IPS DF 6.9 (cell line): ENCODE measurements around the gene LRRC7.

Source experiments
- DNase-seq: peaks from one replicate; pipeline ENCODE4 v3.0.0-alpha.2; 2013; ENCODE audit warnings: low read depth, low spot score
- H3K27ac ChIP-seq: one replicate; pipeline ENCODE4 v1.5.1; 2013; ENCODE audit warnings: low read length, control low read depth
- H3K27me3 ChIP-seq: 2 replicates; pipeline ENCODE4 v1.6.1; 2013; ENCODE audit warnings: mild to moderate bottlenecking, low read length; ENCODE audit not compliant: control insufficient read depth, insufficient read depth
- H3K36me3 ChIP-seq: 2 replicates; pipeline ENCODE4 v1.6.1; 2013; ENCODE audit warnings: low read length; ENCODE audit not compliant: control insufficient read depth, insufficient read depth
- H3K4me1 ChIP-seq: 2 replicates; pipeline ENCODE4 v1.6.1; 2013; ENCODE audit warnings: low read length; ENCODE audit not compliant: control insufficient read depth, insufficient read depth
- H3K4me3 ChIP-seq: 2 replicates; pipeline ENCODE4 v1.5.1; 2013; ENCODE audit warnings: mild to moderate bottlenecking, low read length
- H3K9me3 ChIP-seq: 2 replicates; pipeline ENCODE4 v1.6.1; 2013; ENCODE audit warnings: low read length, inconsistent platforms; ENCODE audit not compliant: control insufficient read depth, insufficient read depth
- WGBS: extraction: QIAGEN DNeasy Blood & Tissue Kit; methylation state at CpG from one replicate; pipeline ENCODE4 v1.1.7; 2013; ENCODE audit warnings: mixed read lengths, missing lambda C conversion rate; ENCODE audit not compliant: insufficient read length, insufficient coverage; 5-methylcytosine and 5-hydroxymethylcytosine counted together

Gene LRRC7

DNA sequence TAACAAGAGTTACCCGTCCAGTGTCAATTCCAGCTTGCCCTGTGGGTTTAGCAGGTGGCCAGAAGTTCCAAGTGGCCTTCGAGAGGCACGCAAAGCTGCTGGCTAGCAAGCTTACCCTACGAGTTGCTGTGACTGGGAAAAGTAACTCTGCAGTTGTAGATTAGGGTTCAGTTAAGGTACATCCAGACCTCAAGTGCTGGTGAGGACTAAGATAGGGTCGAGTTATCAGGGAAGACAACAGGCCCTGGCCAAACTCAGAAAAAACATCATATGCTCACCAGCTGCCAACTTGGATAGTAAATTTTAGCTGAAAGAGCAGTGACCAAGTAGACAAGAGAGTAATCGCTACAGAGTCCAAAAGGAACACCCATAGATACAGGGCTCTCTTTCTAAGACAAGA is 27.7 kb upstream of the LRRC7 start:
- Histone ChIP-seq H3K27me3 (no peaks in the 10 kb centered on the region), H3K9me3 (no peaks in the 10 kb centered on the region), H3K27ac (no peak overlapping the region), H3K36me3 (no peaks in the 10 kb centered on the region), H3K4me1 (no peaks in the 10 kb centered on the region), H3K4me3 (no peak overlapping the region)
- DNase-seq: no peak
- WGBS: no CpG with 5 or more reads among the region's 6 CpGs

DNA sequence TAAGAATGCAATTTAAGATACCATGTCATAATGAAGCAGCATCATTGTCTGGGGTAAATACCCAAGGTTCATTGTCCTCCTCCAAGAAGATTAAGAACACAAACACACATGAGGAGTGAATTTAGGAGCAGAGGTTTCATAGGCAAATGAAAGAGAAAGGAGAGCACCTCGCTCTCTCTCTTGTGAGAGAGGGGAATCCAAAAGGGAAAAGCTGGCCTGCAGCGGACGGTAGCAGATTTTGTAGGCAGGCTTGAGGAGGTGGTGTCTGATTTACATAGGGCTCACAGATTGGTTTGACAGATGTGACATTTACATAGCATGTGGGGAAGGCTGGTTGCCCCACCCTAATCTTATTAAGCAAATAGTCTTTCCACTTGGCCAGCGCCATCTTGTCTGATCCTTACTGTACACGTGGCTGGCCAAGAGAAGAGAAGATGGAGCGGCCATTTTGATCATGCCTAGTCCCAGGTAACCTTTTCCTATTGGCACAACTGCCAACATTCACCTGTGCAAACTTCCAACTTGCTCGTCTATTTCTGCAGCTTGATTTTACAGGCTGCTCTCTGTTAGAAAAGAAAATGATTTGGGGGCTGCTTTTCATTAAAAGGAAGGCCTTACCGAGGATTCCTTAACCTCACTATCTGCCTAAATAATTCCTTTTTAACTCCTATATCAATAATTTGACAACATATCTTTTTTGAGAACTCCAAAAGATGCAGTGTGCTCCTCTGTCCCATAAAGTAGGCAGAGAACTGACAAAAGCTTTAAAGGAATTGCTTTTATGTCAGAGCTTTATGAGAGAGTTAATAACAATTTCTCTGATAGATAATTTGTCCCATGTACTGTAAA is 16.0 kb upstream of the LRRC7 start:
- no peaks in the 10 kb centered on the region for H3K4me1 ChIP-seq
- H3K4me3 ChIP-seq: no peak overlapping the region
- no peak for DNase-seq
- no peak overlapping the region for H3K27ac ChIP-seq
- no CpG with 5 or more reads among the region's 8 CpGs for WGBS
- H3K27me3 ChIP-seq: no peaks in the 10 kb centered on the region
- no peaks in the 10 kb centered on the region for H3K9me3 ChIP-seq
- H3K36me3 ChIP-seq: no peaks in the 10 kb centered on the region

DNA sequence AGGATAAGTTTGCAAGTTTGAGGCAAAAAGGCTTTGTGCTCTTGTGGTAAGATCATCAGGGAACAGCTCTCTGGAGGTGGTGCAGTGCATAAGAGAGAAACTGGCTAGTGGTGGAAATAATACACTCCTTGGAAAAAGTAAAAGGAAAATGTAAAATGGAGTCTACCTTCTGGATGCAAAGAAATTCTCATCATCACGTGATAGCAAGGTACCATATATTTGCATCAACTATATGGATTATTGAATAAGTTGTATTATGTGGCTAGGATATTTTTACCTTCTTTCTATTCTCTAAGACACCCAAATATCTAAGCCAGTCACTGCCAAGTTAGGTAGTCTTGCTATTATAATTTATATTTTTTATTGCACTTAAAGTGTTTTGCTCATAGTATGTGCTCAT is 14.0 kb upstream of the LRRC7 start:
- Histone ChIP-seq H3K36me3 (no peaks in the 10 kb centered on the region), H3K27ac (no peak overlapping the region), H3K27me3 (no peaks in the 10 kb centered on the region), H3K4me1 (no peaks in the 10 kb centered on the region), H3K4me3 (no peak overlapping the region), H3K9me3 (no peaks in the 10 kb centered on the region)
- no peak for DNase-seq
- WGBS: no CpG with 5 or more reads among the region's 1 CpG

DNA sequence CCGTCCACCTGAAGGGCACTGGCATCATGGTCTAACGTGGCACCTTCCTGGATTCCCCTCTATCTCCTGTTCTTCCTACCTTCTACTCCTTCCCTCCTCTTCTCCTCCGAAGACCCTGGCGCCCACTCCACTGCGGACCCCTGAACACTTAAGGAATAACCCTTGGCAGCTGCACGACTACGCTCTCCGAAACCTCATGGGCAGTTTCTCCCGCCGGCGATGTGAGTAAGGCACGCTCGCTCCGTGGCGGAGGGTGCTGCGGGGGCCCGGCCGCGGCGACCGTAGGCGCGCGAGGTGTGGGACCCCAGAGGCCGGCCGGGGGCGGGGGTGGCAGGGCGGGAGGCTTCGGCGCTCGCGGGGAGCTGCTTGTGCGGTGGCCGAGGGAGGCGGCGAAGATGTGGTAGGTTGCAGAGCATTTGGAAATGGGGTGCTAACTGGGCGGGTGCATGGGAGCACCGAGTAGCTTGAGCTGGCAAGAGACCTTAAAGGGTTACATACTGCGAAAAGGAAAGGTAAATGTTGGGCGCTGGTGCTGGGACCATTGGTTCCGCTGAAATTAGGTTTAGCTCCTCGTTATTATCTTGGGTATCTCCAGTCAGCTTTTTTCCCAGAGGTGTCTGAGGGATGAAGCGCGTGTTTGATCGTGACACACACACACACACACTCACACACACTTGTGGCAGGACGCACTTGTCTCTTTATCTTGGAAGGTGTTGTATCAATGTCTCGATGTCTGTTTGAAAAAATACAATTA is 876 bp downstream of the LRRC7 start:
- Histone ChIP-seq H3K4me3 (peak overlapping the region; percentile 72; the same call in 1 of the 2 replicates), H3K4me1 (no peaks in the 10 kb centered on the region; the same call in 1 of the 2 replicates), H3K27ac (no peak overlapping the region), H3K27me3 (peaks cover 29% of the 10 kb centered on the region), H3K36me3 (no peaks in the 10 kb centered on the region), H3K9me3 (no peaks in the 10 kb centered on the region)
- WGBS: 100% methylated on average over 1 of the region's 47 CpGs
- no peak for DNase-seq

DNA sequence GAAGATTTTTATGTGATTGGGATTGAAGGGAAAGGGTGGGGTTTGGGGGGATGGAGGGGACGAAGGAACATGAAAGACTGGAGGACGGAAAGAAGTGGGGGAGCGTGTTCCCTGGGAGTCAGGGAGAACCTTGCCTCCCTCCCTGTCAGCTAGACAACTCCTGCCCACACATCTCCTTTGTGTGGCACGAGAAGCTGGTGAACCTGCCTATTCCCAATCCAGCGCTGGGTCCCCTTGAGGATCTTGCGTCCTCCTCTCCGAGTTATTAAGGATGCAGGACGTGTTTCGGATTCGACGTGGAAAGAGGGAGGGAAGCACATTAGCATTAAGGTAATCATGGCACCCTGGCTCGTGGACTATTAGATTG is 1.4 kb downstream of the LRRC7 start:
- Histone ChIP-seq H3K36me3 (no peaks in the 10 kb centered on the region), H3K4me3 (peak overlapping the region; percentile 2; the same call in 1 of the 2 replicates), H3K4me1 (no peaks in the 10 kb centered on the region; the same call in 1 of the 2 replicates), H3K9me3 (no peaks in the 10 kb centered on the region), H3K27me3 (peaks cover 29% of the 10 kb centered on the region), H3K27ac (no peak overlapping the region)
- DNase-seq: no peak
- 100% methylated on average over 2 of the region's 12 CpGs for WGBS

DNA sequence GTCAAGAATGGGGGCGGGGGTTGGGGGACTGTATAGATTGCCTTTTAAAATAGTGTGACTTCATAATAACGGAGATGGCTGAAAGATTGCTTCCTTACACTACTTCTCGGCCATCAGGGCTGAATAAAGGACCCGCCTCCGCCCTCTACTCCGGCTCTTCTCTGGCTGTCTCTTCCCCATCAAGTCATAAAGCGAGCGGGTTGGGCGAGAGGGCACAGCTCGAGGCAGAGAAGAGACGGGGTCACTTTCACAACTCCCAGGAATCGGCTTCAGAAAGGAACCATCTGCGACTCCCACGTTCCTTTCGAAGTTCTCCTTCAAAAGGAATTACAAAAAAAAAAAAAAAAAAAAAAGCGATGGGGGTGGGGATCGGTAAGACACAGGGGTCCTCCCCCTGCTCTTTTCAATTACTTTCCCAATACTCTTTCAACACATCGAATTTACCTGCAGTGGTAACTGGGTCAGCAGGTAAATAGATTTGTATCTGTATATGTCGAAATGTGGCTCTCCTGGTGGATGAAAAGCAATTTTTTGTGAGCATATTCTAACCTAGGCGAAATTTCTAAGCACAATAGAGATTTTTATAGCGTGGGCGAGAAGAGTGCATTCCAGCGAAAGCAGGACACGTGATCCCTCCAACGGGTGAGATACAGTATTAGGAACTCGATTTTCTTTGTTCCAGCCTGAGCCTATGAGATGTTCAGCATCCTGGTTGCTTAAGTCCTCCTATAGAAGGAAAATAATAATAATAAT is 2.0 kb downstream of the LRRC7 start:
- H3K36me3 ChIP-seq: no peaks in the 10 kb centered on the region
- H3K27me3 ChIP-seq: peaks cover 29% of the 10 kb centered on the region
- WGBS: no CpG with 5 or more reads among the region's 26 CpGs
- H3K27ac ChIP-seq: no peak overlapping the region
- H3K9me3 ChIP-seq: no peaks in the 10 kb centered on the region
- peak overlapping the region; percentile 31; the same call in 1 of the 2 replicates for H3K4me3 ChIP-seq
- no peaks in the 10 kb centered on the region; the same call in 1 of the 2 replicates for H3K4me1 ChIP-seq
- no peak for DNase-seq

DNA sequence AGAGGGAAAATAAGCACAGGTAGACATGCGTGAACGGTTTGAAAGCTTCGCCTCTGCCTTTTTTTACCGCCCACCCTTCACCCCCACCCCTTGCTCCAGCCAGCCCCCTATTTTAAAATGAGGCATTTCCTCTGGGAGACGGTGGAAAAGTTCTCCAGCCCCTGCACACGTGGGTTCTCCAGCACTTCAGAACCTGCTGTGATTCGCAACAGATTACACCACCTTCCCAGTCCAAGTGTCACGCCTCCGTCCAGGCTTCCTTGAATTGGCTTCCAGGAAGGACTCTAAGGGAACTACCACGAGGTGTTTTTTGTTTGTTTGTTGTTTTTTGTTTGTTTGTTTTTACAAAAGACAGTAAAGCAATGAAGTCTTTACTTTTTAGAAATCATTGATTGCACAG is 2.6 kb downstream of the LRRC7 start:
- Histone ChIP-seq H3K4me1 (no peaks in the 10 kb centered on the region; the same call in 1 of the 2 replicates), H3K4me3 (peak overlapping the region; percentile 1; the same call in 1 of the 2 replicates), H3K9me3 (no peaks in the 10 kb centered on the region), H3K27me3 (peaks cover 29% of the 10 kb centered on the region), H3K36me3 (no peaks in the 10 kb centered on the region), H3K27ac (no peak overlapping the region)
- no peak for DNase-seq
- no CpG with 5 or more reads among the region's 10 CpGs for WGBS

DNA sequence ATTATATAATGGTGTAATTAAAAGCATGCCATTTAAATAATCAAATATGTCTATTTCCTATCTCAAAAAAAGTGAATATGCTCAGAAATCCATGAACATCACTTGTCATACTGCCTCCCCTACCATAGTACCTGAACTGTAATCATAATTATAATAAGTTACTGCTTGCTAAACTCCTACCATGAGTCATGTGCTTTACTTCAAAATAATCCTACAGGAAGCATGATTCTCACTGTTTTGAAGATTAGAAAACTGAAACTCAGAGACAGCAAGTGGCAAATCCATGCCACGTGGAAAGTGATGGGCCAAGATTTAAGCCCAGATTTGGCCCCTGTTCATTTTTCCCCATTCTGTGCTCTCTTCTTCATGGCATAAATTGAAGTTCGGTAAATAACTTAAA is 5.2 kb downstream of the LRRC7 start:
- Histone ChIP-seq H3K36me3 (no peaks in the 10 kb centered on the region), H3K4me1 (no peaks in the 10 kb centered on the region; the same call in 1 of the 2 replicates), H3K27ac (no peak overlapping the region), H3K9me3 (no peaks in the 10 kb centered on the region), H3K27me3 (peaks cover 20% of the 10 kb centered on the region), H3K4me3 (no peak overlapping the region)
- WGBS: no CpG with 5 or more reads among the region's 2 CpGs
- DNase-seq: no peak

DNA sequence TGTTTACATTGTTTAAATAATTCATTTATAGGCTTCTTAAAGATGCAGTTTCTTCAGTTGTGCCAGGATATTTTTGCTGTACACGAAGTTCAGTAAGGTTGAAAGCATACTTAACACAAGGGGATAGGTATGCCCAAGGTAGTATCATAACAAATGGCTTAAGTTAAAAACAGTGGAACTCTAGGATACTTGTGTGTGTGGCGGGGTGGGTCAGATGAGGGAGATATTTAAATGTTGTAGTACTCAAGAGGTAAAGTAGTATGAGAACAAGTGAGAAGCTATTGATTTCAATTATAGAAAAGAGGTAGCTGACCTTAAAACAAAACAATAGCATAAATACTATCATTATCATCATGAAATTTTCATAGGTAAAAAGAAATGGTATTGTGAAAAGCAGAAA is 6.2 kb downstream of the LRRC7 start:
- WGBS: no CpG with 5 or more reads among the region's 2 CpGs
- no peak overlapping the region for H3K4me3 ChIP-seq
- no peaks in the 10 kb centered on the region; the same call in 1 of the 2 replicates for H3K4me1 ChIP-seq
- no peaks in the 10 kb centered on the region for H3K9me3 ChIP-seq
- no peak overlapping the region for H3K27ac ChIP-seq
- DNase-seq: no peak
- no peaks in the 10 kb centered on the region for H3K36me3 ChIP-seq
- H3K27me3 ChIP-seq: peaks cover 15% of the 10 kb centered on the region

DNA sequence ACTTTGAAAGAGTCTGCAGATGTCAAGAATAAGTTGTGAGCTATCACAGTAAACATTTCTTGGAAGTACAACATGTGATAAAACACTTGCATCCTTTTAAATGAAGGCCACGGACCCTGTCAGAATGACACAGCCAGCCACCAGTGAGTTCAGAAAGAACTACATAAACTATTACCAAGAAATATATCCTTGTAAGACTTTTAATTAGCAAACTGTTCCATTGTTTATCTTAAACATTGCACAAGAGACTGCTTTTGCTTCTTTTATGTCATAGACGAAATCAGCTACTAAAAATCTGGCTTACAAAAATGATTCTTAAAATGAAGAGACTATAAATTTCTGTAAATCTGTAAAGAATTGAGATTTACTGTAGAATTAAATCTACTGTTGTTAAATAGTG is 17.9 kb downstream of the LRRC7 start:
- no peaks in the 10 kb centered on the region for H3K36me3 ChIP-seq
- no peaks in the 10 kb centered on the region for H3K27me3 ChIP-seq
- H3K27ac ChIP-seq: no peak overlapping the region
- H3K4me1 ChIP-seq: no peaks in the 10 kb centered on the region
- no CpG with 5 or more reads among the region's 2 CpGs for WGBS
- H3K9me3 ChIP-seq: no peaks in the 10 kb centered on the region
- no peak for DNase-seq
- H3K4me3 ChIP-seq: no peak overlapping the region
